Raji (cell line): ENCODE results near the gene PPY.

ENCODE experiments used
- POLR2A ChIP-seq: IDR thresholded peaks from 2 replicates; pipeline ENCODE4 v1.6.1; 2011; ENCODE audit warnings: low read depth, low read length, control low read depth; ENCODE audit not compliant: insufficient read depth

PPY gene

DNA sequence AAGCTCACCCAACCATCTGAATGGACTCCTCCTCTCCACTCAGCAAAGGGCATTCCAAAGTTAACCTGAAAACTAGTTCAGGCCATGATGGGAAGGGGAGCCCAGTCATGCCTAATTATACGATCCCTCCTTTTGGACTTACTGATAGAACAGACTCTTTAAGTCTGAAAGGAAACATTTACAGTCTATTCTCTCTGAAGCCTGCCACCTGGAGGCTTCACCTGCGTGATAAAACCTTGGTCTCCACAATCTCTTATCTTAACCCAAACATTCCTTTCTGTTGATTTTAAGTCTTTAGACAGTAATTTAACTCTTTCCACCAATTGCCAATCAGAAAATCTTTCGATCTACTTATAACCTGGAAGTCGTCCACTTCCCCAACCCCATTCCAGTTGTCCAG lies 25.9 kb downstream of the PPY start:
- no peak for TF ChIP-seq POLR2A

DNA sequence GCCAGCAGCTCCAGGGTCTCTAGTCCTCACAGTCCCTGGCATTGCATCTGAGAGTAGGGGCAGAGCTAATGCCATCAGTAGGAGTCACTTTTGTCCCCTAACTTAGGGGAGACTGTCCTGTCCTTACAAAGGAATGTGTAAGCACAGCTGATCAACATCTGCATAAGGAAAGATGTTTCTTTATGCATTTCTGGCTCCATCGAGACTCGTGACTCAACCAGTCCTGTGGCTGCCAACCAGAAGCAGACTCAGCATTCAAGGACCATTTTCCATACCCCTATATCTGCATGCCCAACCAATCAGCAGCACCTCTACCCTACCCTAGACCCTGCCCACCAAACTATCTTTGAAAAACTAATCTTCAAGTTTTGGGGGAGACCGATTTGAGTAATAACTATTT lies 26.7 kb downstream of the PPY start:
- TF ChIP-seq POLR2A = no peak

GRCh38 chr17:43914451-43914850 lies 27.8 kb downstream of the PPY start:
- no peak for TF ChIP-seq POLR2A

DNA sequence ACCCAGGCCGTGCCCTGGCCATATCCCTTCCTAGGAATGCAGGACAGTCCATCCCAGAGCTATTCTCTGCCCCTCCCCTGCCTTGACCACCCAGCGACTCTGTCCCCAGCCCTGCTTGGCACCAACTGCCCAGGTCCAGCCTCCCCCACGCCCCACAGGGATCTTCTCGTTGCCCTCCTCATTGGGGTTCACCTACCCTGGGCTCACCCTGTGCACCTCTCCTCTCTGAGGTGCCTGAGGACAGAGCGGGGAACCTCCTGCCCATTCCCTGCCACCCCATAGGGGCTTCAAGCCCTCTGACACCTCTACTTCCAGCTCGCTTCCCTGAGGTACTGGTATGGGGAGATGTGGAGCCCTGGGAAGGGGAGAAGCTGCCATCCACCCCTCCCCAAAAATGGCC lies 28.7 kb downstream of the PPY start:
- TF ChIP-seq POLR2A = no peak

DNA sequence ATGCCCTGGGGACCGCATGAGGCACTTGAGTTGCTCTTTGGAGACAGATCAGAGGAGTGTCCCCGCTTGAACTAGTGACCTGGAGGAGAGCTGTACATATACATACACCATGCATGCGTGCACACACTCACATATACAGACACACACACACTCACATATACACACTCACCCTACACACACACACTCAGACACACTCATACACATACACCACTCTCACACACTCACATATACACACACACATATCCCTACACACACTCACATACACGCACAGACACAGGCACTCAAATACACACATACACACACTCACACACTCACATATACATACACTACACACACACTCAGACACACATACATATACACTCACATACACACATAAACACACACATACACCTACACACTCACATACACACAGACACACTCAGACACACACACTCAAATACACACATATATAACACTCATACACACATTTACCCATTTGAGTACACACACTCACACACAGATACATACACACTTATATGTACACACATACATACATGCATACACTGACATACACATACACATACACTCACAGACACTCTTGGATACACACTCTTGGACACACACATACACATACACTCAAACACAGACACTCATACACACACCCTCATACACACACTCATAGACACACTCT lies 29.5 kb downstream of the PPY start:
- no peak for TF ChIP-seq POLR2A

DNA sequence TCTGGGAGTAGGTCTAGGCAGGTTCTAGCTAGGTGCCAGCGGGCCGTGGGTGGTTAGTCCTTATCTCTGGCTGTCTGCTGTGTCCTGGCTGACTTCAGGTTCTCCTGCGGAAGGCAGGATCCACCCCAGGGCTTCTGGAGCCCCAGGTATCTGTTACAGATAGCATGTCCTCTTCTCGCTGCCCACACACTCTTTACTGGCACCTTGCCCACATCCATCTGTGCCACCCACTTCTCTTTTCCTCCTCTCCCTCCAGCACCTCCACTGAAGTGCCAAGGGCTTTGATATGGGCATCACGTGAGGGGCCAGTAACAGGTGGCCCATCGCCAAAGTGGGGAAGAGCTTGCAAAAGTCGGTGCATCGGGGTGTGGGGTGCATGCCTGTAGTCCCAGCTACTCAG lies 30.4 kb downstream of the PPY start:
- no peak for TF ChIP-seq POLR2A

DNA sequence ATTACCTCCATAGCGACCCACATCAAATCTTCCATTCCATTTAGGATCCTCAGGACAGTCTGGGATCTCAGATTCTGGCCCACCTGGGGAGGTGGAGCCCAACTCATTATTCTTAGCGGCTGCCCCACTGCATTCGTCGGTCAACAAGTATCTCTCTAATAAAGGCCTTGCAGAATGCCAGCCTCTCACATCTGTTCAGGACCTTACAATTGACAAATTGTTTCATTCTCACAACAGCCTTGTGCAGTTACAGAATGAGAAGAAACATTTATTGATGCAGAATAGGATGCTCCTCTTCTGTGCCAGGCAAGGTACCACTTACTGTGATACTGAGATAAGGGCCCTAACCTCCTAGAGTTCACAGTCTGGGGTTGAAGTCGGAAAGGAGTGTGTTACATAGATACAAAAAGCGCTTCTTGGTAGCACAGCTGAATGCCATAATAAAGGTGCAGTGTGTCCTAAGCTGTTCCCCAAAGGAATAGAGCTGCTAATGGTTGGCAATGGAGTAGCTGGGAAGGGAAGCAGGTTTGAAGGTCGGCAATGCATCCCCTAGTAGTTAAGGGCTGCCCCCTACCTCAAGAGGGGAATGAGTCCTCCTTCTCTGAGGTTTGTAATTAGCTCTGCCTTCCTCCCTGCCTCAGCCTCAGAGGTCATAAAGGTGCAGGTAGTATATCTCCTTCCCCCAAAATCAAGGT lies 32.6 kb downstream of the PPY start:
- no peak for TF ChIP-seq POLR2A

GRCh38 chr17:43907998-43908721 lies 34.1 kb downstream of the PPY start:
- no peak for TF ChIP-seq POLR2A

DNA sequence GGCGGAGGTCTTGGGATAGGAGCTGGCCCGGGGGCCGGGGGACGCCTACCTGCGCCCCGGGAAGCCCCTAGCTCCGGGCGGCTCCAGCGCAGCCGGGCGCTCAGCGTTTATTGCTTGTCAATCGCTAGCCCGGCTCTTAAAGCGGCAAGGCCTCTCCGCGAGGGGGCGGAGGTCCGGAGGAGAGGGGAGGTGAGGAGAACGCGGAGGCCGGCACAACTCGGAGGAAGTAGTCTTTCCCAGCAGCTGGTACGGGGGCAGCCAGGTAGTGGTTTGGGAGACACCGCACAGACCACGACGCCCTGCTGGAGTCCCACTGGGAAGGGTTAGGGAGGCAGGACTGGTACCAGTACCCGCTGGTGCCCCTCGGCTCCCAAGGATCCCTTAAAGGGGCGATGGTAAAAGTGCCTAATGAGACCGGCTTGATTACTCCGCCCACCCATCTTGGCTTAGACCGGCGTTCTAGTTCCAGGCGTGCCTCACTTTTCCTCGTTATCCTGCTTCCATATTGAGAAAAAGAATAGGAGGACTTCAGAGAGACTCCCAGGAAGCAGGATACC lies 34.8 kb downstream of the PPY start, which contains the start of gene MPP2:
Gene MPP2 (minus strand): TSS at position 112 of the 557 bp plus-strand sequence. CDS start 3,076 bp downstream, outside the sequence.
- TF ChIP-seq POLR2A = no peak

- TF ChIP-seq POLR2A = no peak
Observed at GRCh38 chr17:43906951-43907424, 35.3 kb downstream of the PPY start.

DNA sequence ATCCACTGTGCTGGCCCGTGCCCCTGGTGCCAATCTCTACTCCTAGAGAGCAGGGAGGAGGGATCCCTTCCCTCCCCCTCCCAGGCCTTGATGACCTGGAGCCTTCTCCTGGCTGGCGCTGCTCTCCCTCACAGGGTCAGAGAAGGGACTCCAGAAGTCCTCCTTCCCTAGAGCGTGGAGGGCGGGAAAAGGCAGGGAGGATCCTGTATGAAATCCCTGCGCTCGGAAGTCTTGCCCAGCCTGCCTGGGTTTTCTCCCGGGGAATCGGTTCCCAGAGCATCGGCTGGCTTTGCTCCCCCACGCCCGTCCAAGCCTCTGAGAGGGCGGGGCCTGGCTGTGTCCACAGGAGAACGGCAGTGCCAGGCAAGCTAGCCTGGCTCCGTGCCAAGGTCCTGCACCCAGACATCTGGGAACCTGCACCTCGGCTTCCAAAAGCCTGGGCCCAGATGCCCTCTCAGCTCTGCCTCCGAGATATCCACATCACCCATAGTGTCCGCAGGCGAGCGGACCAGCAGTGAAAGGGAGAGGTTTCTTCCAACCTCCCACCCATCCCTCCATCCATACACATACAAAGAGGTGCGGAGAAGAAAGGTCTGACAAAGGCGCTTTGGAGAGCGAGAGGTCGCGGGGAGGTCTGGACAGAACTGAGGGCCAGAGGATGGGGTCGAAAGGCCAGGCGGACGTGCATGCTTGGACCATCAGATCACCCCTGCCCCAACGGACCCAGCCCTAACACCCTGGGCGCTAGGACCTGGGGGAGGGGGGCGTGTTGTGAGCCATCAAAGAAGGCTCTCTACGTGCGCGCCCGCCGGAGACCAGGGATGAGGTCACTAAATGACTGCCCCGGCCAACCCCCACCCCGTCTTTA lies 36.1 kb downstream of the PPY start:
- TF ChIP-seq POLR2A = no peak

GRCh38 chr17:43905400-43905984 lies 36.8 kb downstream of the PPY start:
- TF ChIP-seq POLR2A = no peak

GRCh38 chr17:43901861-43902589 lies 40.3 kb downstream of the PPY start:
- TF ChIP-seq POLR2A = no peak
